ENCODE measurements around the gene PLEKHO1.

DNA sequence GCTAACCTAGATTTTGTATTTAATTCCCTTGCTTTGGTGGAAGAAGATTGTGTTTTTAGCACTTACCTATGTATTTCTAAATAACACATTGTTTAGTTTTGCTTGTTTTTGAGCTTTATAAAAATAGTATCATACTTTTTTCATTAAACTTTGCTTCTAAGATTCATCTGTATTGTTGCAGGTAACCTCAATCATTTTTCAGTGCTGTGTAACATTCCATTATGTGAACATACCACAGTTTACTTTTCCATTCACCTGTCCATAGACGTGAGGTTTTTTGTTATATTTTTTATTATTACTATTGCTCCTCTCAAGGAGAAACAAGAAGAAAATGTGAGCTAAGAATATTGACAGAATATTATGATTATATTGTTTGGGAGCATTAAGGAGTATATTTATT is 15.2 kb upstream of the PLEKHO1 start:
- no peak for TF ChIP-seq POLR2A (IDR thresholded peaks at IDR 0.05; ENCODE audit: low read length)
- TF ChIP-seq GATA1 (IDR thresholded peaks at IDR 0.05; ENCODE audit: low read depth, low read length): no peak
